GM19239 (cell line): ENCODE measurements around the gene SPEN.

Source experiments
- DNase-seq: peaks from one replicate; pipeline ENCODE4 v3.0.0; 2011; ENCODE audit warnings: low spot score; ENCODE audit not compliant: insufficient read length
- FAIRE-seq: peaks from 2 replicates; lab custom pipeline; 2011; peaks lifted over from hg19 to GRCh38; lab: Jason Lieb, UNC

SPEN gene

GRCh38 chr1:15956150-15956549 is 108.6 kb downstream of the SPEN start:
- DNase-seq (no peak), FAIRE-seq (no peak)

DNA sequence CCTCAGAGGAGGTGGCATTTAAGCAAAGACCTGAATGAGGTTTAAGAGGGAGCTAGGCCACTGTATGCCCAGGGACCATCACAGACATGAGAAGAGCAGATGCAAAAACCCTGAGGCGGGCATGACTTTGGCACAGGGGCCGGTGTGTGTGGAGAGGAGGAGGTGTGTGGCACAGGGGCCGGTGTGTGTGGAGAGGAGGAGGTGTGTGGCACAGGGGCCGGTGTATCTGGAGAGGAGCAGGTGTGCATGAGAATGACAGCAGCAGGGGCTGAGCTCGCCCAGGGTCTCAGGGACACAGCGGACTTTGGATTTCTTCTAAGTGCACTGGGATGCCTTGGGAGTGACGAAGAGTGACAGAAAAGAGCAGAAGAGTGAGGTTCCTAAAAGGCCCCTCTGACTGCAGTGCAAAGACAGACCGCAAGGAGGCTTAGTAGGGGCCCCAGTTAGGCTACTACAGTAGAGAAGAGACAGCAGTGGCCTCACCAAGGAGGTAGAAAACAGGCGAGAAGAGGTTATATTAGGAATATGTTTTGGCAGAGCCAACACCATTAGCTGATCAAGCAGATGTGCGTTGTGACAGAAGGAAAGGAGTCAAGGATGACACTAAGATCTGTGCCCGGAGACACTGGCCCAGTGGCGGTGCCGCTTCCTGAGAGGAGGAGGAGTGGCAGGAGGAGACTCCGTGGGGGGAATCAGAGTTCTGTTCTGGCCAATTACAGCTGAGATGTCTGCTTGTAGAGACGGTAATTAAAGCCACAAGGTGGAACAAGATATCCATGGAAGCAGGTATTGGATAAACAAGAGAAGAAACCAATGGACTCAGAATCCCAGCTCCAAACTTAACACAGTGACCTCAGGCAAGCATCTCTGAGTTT is 110.0 kb downstream of the SPEN start:
- DNase-seq (no peak), FAIRE-seq (no peak)

DNA sequence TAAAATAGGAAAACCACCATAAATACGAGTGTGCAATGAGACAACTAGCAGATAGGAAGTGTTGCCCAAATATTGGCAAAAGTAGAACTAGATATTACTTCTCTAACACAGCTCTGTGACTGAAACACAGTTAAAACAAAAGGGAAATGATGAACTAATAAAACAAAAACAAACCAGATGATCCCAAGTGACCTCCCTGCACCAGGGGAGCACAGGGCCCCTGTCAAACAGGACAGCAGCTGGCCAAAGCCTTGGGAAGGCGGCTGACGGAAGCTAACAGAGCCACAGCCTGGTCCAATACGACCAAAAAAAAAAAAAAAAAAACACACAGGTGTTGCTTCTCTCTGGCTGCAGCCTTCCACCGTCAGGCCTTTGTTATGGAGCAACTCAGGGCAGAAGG is 110.6 kb downstream of the SPEN start:
- no peak for DNase-seq

DNA sequence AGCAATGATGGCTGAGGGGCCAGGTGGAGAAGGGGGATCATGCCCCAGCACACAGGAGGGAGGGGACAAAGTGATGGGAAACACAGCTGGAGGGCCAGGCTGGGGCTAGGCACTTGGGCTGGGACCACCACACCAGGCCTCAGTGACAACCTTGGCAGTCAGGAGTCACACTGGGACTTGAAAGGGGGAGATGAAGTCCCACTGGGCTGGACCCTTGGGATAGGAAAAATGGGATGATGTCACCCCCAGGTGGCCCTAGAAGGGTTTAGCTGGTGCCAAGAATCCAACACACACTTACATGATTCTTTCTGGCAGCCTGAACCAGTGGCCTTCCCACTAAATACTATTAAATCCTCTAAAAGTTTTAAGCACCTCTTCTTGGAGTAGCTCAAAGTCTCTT is 111.3 kb downstream of the SPEN start:
- no peak for FAIRE-seq
- DNase-seq, result no peak

More for the DNA sequence above, 110.6 kb downstream of the SPEN start:
- no peak for FAIRE-seq

GRCh38 chr1:15959424-15959823 is 111.9 kb downstream of the SPEN start:
- FAIRE-seq (no peak), DNase-seq (no peak)

DNA sequence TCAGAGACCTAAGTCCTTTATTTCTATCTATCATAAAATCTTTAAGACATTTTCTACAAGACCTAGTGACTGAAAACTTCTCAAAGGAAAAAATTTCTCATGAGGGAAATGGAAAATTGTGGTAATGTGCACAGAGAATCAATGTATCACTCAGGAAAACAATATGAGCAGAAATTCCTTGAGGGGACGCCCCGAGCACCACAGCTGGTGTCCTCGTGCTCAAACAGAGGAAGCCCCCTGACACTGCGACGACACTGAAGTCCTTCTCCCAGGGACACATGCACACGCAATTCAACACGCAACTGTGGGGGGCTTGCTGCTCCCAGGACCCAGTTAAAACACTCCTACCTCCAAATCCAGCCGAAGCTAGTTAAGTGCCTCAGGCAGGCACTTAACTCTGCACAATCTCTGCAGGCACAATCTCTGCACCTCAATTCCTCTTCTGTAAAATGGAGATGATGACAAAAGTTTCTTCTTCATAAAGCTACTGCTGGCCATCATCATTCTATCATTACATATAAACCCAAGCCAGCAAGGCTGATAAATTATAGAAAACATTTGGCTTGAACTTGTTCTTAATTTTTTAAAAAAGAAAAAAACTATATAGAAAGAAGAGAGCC is 112.4 kb downstream of the SPEN start:
- FAIRE-seq, result no peak
- DNase-seq, result no peak

DNA sequence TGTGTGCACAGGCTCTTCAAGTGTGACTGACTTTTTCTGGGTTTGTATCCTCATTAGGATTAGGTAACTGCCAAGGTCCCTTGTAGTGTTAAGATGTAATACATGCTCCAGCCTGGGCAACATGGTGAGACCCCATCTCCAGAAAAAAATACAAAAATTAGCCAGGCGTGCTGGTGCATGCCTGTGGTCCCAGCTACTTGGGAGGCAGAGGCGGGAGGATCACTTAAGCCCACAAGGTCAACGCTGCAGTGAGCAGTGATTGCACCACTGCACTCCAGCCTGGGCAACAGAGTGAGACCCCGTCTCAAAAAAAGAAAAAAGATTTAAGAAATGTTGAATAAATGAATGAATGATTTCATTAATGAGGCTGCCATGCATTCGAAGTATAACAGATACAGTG is 113.3 kb downstream of the SPEN start:
- no peak for FAIRE-seq
- DNase-seq, result no peak

DNA sequence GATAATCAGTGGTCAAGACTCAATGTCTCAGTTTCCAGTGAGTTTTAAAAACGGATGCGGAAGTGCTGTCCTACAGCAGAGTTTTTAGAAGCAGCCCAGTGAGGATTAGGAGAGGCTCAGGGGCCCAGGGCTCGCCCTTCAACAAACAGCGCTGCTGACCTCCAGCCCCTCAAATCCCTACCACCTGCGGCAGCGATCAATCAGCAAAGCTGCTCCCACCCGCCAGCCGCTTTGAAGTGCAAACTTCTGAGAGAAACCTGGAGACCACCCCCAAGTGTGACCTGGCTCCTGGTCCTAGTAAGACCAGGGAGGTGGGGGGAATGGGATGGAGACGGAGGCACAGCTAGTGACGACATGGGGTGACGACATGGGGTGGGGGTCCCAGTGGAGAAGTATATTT is 114.0 kb downstream of the SPEN start:
- DNase-seq, result no peak
- FAIRE-seq, result no peak

GRCh38 chr1:15962176-15962575 is 114.7 kb downstream of the SPEN start:
- FAIRE-seq (no peak), DNase-seq (no peak)

DNA sequence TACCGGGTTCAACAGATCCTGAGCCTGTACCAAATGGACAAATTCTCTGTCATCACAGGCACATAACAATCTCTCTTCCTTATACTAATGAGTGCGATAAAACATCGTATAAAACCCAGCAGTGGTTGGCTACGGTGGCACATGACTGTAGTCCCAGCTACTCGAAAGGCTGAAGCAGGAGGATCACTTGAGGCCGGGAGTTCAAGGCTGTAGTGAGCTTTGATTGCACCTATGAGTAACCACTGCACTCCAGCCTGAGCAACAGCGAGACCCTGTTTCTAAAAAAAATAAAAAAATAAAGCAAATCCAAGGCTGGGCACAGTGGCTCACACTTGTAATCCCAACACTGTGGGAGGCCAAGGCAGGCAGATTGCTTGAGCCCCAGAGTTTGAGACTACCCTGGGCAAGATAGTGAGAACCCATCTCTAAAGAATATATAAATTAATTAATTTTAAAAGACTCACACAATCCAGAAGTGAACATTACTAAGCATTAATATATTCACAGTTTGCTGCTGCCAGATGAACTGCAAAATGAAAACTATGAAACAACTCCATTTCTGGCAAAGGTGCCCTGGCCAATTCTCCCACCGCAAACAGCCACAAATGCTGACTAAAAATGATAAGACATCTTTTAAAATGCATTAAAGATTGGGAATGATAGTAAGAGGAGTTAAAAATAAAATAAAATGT is 115.3 kb downstream of the SPEN start:
- no peak for DNase-seq
- FAIRE-seq, result no peak

DNA sequence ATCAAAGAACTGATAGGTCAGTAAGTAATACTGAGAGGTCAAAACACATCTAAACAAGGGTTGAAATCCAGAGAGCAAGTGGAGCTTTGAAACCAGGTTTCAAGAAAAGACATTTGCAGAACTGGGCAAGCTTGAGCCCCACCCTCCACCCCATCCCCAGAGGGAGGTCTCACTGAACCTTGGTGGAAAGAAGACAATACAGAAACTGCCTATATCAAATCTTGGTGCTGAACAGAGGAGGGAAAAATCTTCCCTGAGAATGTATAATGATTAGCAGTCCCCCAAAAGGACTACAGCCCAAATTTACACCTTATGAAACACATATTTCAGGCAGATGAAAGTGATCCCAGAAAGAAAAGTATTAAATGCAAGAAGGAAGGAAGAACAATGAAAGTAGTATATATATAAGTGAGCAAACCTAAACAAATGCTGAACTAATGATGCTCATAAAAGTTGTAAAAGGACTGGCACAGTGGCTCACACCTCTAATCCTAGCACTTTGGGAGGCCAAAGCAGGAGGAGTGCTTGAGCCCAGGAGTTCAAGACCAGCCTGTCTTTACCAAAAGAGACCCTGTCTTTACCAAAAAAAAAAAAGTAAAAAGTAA is 116.0 kb downstream of the SPEN start:
- FAIRE-seq (no peak), DNase-seq (no peak)

DNA sequence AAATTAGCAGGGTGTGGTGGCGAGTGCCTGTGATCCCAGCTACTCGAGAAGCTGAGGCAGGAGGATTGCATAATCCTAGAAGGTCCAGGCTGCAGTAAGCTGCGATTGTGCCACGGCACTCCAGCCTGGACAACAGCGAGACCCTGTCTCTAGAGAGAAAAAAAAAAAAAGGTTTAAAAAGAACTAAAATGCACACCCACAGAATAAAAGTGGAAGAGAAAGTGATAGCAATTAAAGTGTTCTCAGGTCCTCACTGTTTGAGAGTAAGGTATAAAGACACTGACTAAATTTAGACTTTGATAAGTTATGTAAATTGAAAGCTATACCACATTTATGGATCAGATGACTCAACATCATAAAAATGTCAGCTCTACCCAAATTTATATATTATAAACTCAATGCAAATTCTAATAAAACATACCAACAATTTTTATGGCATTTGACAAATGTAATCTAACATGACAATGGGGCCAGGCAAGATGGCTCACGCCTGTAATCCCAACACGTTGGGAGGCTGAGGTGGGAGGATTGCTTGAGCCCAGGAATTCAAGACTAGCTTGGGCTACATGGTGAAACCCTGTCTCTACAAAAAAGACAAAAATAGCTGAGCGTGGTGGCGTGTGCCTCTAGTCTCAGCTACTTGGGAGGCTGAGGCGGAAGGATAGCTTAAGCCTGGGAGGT is 116.6 kb downstream of the SPEN start:
- FAIRE-seq, result peak; percentile 73
- no peak for DNase-seq

- peak; percentile 73 for FAIRE-seq
- no peak for DNase-seq
Measured at GRCh38 chr1:15965228-15965767, 117.8 kb downstream of the SPEN start.

- DNase-seq (no peak), FAIRE-seq (peak; percentile 91)
Measured at GRCh38 chr1:15966081-15966955, 118.8 kb downstream of the SPEN start.

DNA sequence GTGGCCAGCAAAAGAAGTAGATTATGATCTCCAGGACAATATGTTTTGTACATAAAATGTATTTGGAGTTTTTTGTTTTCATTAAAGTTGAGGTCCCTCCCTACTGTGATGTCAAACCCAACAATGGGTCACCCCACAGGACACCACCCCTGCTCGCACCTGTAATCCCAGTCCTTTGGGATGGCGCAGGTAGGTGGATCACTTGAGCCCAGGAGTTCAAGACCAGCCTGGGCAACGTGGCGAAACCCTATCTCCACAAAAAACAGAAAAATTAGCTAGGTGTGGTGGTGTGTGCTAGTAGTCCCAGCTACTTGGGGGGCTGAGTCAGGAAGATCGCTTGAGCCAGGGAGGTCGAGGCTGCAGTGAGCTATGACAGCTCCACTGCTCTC is 119.4 kb downstream of the SPEN start:
- DNase-seq, result no peak
- FAIRE-seq, result no peak

DNA sequence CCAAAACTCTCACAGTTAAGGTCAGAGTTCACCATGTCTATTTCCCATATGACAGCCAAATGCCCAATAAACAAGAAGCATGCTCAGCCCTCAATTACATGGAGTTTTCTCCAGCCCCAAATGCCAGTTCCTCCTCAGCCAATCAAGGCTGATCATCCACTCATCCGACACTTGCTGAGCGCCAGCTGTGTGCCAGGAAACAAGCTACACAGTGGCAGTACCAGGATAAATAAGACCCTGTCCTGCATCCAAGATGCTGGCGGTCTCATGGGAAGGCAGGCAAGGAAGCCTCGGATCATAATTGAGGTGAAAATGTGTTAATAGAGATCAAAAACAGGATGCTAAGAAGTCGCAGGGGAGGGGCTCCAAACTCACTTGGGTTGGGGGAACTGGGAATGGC is 120.7 kb downstream of the SPEN start:
- no peak for FAIRE-seq

GRCh38 chr1:15969321-15969880 is 121.9 kb downstream of the SPEN start:
- no peak for DNase-seq
- no peak for FAIRE-seq

More for the DNA sequence above, 120.7 kb downstream of the SPEN start:
- no peak for DNase-seq

DNA sequence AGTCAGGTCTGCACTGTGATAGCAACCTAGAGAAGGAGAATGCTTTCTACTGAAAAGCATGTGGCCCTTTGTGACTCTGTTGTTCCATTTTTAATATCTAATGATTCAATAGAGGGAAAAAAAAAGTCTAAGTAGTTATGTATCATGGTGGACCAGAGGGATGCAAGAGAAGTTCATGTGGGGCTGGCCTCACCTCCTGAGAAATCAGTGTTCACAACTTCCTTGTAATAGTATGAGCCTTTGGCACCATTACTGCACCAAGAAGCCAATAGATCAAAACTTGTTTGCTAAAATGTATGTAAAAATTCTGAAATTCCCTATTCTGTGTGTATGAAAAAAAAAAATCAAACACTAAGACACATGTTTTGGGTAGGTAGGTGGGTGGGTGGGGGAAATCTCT is 123.4 kb downstream of the SPEN start:
- no peak for DNase-seq
- no peak for FAIRE-seq

DNA sequence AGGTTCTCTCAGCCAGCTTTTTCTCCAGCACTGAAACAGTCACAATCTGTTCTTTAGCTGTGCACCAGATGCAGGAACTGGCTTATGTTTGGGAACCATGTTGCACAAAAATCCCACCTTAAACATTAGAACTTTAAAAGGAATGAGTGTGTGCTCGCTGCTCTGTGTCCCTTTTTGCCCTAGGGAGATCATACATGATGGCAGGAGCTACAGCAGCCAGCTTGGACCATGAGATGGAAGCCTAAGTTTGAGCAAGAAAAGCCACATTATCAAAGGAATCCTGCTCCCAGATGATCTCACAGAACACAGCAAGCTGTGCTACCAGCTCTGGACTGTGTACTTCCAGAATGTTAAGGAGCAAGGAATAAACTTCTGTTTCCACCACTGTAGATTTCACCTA is 124.9 kb downstream of the SPEN start:
- no peak for FAIRE-seq
- DNase-seq, result no peak
